ENCODE data around the gene KIF13A. TPM values are rescaled to one million over a fixed set of nuclear protein-coding genes. Genes with fewer than 3 reads are reported as not detected.
"Not testable (repeated sequence)": the region's sequence is repeated elsewhere in the genome, so short reads cannot be mapped to it uniquely, and the experiment has no call there.

The KIF13A gene
- total RNA-seq, 1 experiment from 2014 or later: 52.7 TPM

DNA sequence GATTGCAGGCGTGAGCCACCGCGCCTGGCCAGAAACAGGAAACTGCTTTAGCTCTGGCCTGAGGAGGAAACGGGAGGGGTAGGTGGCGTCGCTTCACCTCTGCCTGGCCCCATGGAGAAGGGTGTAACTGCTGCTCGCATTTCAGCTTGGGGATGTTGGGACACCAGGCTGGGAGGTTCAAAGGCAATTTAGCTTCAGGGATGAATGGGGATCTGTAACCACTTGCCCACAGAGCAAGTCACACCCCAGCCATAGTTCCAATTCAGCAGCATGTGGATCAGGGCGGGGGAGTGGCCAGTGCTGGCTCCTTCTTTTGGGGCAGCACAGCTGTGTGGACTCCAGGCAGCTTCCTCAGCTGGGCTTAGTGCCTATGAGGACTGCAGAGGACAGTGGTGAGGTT lies 245.9 kb downstream of the KIF13A start:
- H3K36me3 ChIP-seq: no peaks in the 10 kb centered on the region

DNA sequence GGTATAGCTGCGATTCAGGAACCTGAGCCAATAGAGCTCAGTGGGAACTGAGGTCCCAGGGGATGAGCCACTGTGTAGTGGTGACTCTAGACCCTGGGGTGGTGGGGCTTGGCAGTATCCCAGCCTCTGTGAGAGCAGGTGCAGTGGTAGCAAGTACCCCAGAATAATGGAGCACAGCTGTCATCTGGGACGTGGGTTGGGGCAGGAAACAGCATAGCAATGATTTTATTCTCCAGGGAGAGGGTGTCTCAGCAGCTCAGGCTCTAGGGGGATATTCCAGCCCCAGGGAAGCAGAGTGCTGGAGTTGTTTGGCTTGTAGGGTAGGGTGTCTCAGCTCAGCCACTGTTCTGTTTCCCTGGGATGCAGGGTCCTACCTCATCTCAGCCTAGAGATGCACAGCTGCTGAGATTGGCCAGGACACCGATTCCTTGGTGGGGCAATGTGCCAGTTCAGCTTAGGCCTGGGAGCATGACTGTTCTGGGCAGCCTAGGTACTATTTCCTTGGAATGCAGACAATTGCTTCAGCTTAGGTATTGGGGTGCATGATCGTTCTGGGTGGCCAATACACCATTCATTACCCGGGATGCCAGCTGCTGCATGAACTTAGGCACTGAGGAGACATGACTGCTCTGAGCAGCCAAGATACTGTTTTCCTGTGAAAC lies 246.7 kb downstream of the KIF13A start:
- H3K27me3 ChIP-seq (replicated peaks): no peaks in the 10 kb centered on the region
- no peaks in the 10 kb centered on the region for H3K36me3 ChIP-seq
- H3K9me3 ChIP-seq (replicated peaks): peaks cover 20% of the 10 kb centered on the region
- no peak overlapping the region for H3K27ac ChIP-seq
- H3K4me1 ChIP-seq (replicated peaks): no peaks in the 10 kb centered on the region
- no peak for DNase-seq (ENCODE audit: low read depth in 1 of 2, low spot score in 2 of 2)
- no peak overlapping the region for H3K4me3 ChIP-seq

More for the DNA sequence above, 245.9 kb downstream of the KIF13A start:
- Histone ChIP-seq H3K27me3 (replicated peaks) (no peaks in the 10 kb centered on the region), H3K4me3 (no peak overlapping the region), H3K4me1 (replicated peaks) (no peaks in the 10 kb centered on the region), H3K27ac (no peak overlapping the region), H3K9me3 (replicated peaks) (peaks cover 20% of the 10 kb centered on the region)
- DNase-seq (ENCODE audit: low read depth in 1 of 2, low spot score in 2 of 2): no peak

DNA sequence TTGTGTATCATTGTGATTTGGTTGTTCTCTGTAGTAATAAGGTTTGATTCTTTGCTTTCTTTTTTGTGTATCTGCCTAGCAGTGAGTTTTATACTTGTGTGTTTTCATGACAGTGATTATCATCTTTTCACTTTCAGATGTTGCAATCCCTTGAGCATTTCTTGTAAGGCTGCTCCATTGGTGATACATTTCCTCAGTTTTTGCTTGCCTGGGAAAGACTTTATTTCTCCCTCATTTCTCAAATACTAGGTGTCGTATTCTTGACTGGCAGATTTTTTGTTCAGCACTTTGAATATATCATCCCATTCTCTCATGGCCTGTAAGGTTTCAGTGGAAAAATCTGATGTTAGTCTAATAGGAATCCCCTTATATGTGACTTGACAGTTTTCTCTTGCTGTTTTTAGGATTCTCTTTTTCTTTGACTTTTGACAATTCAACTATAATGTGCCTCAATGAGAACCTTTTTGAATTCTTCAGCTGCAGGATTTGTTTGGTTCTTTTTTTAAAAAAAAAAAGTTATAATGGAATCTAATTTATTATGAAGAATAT lies 249.7 kb downstream of the KIF13A start:
- Histone ChIP-seq H3K27me3 (replicated peaks) (no peaks in the 10 kb centered on the region), H3K27ac (no peak overlapping the region), H3K36me3 (no peaks in the 10 kb centered on the region), H3K4me3 (no peak overlapping the region), H3K9me3 (replicated peaks) (peaks cover 20% of the 10 kb centered on the region), H3K4me1 (replicated peaks) (no peaks in the 10 kb centered on the region)
- no peak for DNase-seq (ENCODE audit: low read depth in 1 of 2, low spot score in 2 of 2)

DNA sequence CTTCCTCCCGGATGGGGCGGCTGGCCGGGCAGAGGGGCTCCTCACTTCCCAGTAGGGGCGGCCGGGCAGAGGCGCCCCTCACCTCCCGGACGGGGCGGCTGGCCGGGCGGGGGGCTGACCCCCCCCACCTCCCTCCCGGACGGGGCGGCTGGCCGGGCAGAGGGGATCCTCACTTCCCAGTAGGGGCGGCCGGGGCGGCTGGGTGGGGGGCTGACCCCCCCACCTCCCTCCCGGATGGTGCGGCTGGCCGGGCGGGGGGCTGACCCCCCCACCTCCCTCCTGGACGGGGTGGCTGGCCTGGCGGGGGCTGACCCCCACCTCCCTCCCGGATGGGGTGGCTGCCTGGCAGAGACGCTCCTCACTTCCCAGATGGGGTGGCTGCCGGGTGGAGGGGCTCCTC lies 252.1 kb downstream of the KIF13A start:
- not testable (repeated sequence) for H3K4me1 ChIP-seq (replicated peaks); H3K27me3 ChIP-seq (replicated peaks); DNase-seq (ENCODE audit: low read depth in 1 of 2, low spot score in 2 of 2); H3K4me3 ChIP-seq; H3K36me3 ChIP-seq; H3K27ac ChIP-seq
- H3K9me3 ChIP-seq (replicated peaks): peaks cover 20% of the 10 kb centered on the region

DNA sequence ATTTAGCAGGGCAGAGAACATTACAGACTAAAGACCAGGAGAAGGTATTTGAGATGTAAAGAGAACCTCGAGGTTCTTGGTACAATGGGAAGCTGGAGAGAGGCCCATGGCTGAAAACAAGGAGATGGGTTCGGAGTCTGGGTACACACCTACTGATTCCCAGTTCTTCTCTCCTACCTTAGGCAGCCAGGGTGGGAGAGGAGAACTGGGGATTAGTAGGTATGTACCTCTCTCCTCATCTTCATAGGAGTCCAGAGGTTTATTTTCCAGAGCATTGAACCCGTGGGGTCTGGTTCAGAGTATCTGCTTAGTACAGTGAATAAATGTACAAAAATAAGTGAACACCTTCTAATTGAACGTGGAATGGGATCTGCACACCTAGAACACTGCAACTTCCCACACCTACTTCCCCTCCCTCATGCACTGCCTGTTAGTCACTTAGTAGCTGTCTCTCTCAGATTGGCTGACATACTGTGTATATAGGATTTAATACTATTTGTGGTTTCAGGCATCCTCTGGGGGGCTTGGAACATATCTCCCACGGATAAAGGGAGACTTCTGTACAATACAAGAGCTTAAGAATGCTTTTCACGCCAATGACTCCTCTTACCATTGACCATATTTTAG lies 257.2 kb downstream of the KIF13A start:
- DNase-seq (ENCODE audit: low read depth in 1 of 2, low spot score in 2 of 2): no peak
- Histone ChIP-seq H3K36me3 (no peaks in the 10 kb centered on the region), H3K27ac (no peak overlapping the region), H3K9me3 (replicated peaks) (no peaks in the 10 kb centered on the region; the same call in 1 of the 2 replicates), H3K4me1 (replicated peaks) (no peaks in the 10 kb centered on the region), H3K27me3 (replicated peaks) (no peaks in the 10 kb centered on the region), H3K4me3 (no peak overlapping the region)

DNA sequence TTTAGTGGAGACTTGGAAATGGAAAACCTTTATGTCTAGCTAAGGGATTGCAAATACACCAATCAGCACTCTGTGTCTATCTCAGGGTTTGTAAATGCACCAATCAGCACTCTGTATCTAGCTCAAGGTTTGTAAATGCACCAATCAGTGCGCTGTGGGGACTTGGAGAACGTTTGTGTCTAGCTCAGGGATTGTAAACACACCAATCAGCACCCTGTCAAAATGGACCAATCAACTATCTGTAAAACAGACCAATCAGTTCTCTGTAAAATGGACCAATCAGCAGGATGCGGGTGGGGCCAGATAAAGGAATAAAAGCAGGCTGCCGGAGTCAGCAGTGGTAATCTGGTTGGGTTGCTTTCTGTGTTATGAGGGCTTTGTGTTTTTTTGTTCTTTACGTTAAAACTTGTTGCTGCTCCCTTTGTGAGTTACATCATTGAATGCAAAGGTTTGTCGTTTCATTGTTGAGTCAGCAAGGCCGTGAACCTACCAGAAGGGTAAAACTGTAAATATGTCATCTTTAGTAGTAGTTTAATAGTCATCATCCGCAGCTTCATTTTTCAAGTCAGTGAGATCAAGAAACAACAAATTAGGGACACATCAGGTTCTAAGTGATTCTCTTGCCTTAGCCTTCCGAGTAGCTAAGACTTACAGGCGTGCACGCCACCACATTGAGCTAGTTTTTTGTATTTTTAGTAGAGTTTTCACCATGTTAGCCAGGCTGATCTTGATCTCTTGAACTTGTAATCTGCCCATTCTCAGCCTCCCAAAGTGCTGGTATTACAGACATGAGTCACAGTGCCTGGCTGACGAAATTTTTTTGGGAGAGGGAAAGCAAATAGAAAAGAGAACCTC lies 258.0 kb downstream of the KIF13A start:
- no peak for DNase-seq (ENCODE audit: low read depth in 1 of 2, low spot score in 2 of 2)
- no peaks in the 10 kb centered on the region for H3K36me3 ChIP-seq
- H3K4me3 ChIP-seq: no peak overlapping the region
- no peak overlapping the region for H3K27ac ChIP-seq
- no peaks in the 10 kb centered on the region; the same call in 1 of the 2 replicates for H3K9me3 ChIP-seq (replicated peaks)
- no peaks in the 10 kb centered on the region for H3K27me3 ChIP-seq (replicated peaks)
- H3K4me1 ChIP-seq (replicated peaks): no peaks in the 10 kb centered on the region

DNA sequence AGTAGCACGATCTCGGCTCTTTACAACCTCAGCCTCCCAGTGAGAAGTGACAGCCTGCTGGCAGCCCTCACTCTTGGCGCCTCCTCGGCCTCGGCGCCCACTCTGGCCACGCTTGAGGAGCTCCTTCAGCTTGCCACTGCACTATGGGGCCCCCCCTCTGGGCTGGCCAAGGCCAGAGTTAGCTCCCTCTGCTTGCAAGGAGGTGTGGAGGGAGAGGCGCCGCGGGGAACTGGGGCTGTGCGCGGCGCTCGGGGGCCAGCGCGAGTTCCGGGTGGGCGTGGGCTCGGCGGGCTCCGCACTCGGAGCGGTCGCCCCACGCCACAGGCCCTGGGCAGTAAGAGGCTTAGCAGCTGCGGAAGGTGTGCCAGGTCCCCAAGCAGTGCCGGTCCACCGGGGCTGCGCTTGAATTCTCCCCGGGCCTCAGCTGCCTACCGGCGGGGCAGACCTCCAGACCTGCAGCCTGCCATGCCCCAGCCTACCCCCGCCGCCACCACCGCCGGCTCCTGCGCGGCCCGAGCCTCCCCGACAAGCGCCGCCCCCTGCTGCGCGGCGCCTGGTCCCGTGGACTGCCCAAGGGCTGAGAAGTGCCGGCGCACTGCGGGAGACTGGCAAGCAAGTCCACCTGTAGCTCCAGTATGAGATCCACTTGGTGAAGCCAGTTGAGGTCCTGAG lies 258.7 kb downstream of the KIF13A start:
- Histone ChIP-seq H3K9me3 (replicated peaks) (no peaks in the 10 kb centered on the region; the same call in 1 of the 2 replicates), H3K36me3 (no peaks in the 10 kb centered on the region), H3K4me1 (replicated peaks) (no peaks in the 10 kb centered on the region), H3K27ac (no peak overlapping the region), H3K27me3 (replicated peaks) (no peaks in the 10 kb centered on the region), H3K4me3 (no peak overlapping the region)
- no peak for DNase-seq (ENCODE audit: low read depth in 1 of 2, low spot score in 2 of 2)

DNA sequence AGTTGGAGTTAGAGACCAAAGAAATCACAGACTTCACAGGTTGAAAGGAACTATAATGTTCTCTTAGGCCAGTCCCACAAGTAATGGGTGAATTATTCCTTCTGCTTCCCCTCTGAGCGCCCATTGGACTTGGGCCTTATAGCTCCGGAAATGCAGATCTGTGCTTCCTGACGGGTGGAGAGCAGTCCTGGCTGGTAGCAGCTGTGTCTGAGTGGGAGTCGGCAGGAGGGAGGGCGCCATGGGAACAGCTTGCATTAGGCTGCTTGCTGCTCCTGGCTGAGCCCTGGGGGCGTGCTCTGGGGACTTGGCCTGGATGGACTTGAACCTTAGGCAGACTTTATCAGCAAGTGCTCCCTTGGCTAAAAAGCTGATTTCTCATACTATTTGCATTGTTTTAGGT lies 262.4 kb downstream of the KIF13A start:
- Histone ChIP-seq H3K36me3 (no peaks in the 10 kb centered on the region), H3K27me3 (replicated peaks) (no peaks in the 10 kb centered on the region), H3K4me1 (replicated peaks) (no peaks in the 10 kb centered on the region), H3K4me3 (no peak overlapping the region), H3K9me3 (replicated peaks) (no peaks in the 10 kb centered on the region; the same call in 1 of the 2 replicates), H3K27ac (no peak overlapping the region)
- DNase-seq (ENCODE audit: low read depth in 1 of 2, low spot score in 2 of 2): no peak

DNA sequence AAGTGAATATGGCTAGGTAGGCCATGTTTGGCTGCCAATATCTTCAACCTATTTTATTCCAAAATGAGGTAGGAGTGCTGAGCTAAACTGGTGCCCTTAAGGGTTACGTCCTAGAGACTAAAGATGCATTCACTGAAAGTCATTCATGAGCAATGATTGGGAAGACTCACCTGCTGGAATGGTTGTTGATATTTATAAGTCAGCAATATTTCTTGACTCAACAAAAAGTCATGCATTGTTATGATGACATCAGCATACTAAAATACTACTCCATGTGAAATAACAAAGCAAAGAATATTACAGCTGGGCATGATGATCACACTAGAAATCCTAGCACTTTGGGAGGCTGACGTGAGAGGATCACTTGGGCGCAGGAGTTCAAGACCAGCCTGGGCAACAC lies 263.1 kb downstream of the KIF13A start:
- Histone ChIP-seq H3K36me3 (no peaks in the 10 kb centered on the region), H3K27me3 (replicated peaks) (no peaks in the 10 kb centered on the region), H3K4me3 (no peak overlapping the region), H3K9me3 (replicated peaks) (no peaks in the 10 kb centered on the region), H3K27ac (no peak overlapping the region), H3K4me1 (replicated peaks) (no peaks in the 10 kb centered on the region)
- DNase-seq (ENCODE audit: low read depth in 1 of 2, low spot score in 2 of 2): no peak

DNA sequence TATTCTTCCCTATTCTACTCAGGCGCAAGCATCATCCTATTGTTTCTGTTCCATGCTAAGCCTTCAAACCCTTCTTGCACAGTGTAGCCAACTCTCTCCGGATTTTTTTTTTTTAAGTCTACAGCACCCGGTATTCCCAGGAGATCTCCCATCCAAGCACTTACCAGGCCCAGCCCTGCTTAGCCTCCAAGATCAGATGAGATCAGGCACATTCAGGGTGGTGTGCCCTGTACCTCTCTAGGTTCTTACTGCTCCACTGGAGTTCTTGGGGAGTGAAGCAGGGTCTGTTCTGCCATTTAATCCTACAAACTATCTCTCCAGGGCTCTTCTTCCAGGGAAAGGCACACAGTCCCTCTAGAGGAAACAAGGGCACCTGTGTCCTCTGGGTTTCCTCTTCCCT lies 265.8 kb downstream of the KIF13A start:
- H3K27ac ChIP-seq: no peak overlapping the region
- no peaks in the 10 kb centered on the region for H3K36me3 ChIP-seq
- H3K4me1 ChIP-seq (replicated peaks): no peaks in the 10 kb centered on the region; the same call in 1 of the 2 replicates
- H3K4me3 ChIP-seq: no peak overlapping the region
- H3K9me3 ChIP-seq (replicated peaks): no peaks in the 10 kb centered on the region
- DNase-seq (ENCODE audit: low read depth in 1 of 2, low spot score in 2 of 2): no peak
- no peaks in the 10 kb centered on the region for H3K27me3 ChIP-seq (replicated peaks)

DNA sequence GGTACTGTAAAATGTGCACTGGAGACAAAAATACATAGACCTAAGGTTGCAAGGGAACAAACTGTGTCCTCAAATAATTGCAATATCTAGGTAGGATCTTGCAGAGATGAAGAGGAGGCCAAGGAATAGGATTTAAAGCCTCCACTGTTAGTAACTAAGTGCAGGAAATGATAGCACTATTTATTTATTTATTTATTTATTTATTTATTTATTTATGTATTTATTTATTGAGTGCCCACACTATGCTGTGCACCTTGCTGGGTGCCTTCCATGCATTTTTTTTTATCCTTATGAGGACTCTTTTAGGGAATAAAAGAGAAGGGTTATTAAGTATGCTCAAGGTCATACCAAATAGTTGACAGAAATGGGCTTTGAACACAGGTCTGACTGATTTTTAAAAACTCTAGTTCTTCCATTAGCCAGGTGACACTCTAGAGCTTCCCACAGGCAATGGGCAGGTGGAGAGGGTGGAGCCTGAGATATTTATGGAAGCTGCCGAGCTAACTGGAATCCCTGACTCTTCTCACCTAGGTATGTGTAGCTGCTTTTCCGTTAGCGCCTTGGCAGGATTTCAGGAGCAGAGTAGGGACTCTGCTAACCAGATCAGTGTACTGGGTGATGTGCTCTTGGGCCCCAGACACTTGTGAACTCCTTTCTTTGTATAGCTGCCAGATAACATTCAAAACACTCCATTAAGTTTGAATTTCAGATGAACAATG lies 268.0 kb downstream of the KIF13A start:
- no peak for DNase-seq (ENCODE audit: low read depth in 1 of 2, low spot score in 2 of 2)
- Histone ChIP-seq H3K27ac (no peak overlapping the region), H3K4me3 (no peak overlapping the region)

DNA sequence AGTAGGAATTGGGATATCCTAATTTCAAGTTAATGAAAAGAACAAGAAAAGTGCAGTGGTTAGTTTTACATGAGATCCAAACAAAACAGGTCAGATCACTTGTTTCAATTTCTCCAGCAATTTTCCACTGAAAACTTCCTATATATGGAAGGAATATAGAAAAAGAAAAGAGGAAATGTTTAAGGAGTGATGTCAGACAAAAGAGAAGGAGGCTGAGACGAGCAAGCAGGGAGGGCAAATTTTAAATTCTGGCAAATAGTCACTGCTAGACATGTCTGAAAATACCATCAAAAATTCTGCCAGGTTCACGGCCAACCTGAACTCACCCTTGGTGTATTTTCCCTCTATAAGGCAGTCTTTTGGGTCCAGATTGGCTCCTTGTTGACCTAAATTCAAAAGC lies 271.2 kb downstream of the KIF13A start:
- H3K9me3 ChIP-seq (replicated peaks): no peaks in the 10 kb centered on the region
- H3K27ac ChIP-seq: peak overlapping the region; percentile 8; the same call in 1 of the 2 replicates
- H3K36me3 ChIP-seq: no peaks in the 10 kb centered on the region
- DNase-seq (ENCODE audit: low read depth in 1 of 2, low spot score in 2 of 2): no peak
- no peaks in the 10 kb centered on the region for H3K27me3 ChIP-seq (replicated peaks)
- no peak overlapping the region for H3K4me3 ChIP-seq
- peaks cover 28% of the 10 kb centered on the region for H3K4me1 ChIP-seq (replicated peaks)

More for the DNA sequence above, 268.0 kb downstream of the KIF13A start:
- Histone ChIP-seq H3K27me3 (replicated peaks) (no peaks in the 10 kb centered on the region), H3K4me1 (replicated peaks) (peaks cover 21% of the 10 kb centered on the region), H3K36me3 (no peaks in the 10 kb centered on the region), H3K9me3 (replicated peaks) (no peaks in the 10 kb centered on the region)
